Kidney glomerular epithelial cell (primary cell): Measurements from ENCODE around the gene DOCK1.
A peak's percentile ranks its signal among the peaks of the same experiment; 100 is the strongest.
"Not testable (repeated sequence)": the region's sequence is repeated elsewhere in the genome, so short reads cannot be mapped to it uniquely, and the experiment has no call there.

Experiments used
- DNase-seq: peaks from one replicate; lab custom pipeline; 2025; lab: John Stamatoyannopoulos, UW

Gene DOCK1

DNA sequence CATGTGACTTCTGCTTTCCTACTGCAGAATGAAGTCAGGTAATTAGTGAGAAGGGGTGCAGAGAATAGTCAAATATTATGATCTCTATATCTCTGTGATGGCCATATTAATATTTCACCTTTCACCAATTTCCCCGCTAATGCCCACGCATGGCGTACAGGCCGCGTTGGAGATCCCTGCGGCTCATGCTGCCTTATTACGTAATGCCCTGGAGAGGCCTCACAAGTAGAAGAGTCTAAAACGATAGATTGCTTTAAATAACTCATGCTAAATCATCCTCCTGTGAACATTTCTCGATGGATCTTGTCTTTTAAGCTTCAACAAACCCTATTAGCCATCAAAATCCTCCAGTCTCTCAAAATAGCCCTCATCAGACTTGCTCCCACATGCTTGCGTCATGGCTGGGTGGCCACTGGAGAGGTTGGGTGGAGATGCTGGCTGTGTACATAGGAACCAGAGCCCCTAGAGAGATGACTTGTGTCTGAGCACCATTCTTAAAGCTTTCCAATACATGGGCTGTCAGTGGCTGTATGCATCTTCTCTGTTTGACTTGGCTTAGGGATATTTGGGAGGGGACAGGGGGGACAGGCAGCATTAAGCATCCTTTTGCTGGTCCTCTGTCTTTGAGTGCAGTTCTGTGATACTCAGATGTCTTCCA lies 370.7 kb downstream of the DOCK1 start:
- DNase-seq, result no peak

- no peak for DNase-seq
Observed at GRCh38 chr10:127276794-127277462, 371.7 kb downstream of the DOCK1 start.

GRCh38 chr10:127278001-127278400 lies 372.8 kb downstream of the DOCK1 start:
- peak; percentile 92 for DNase-seq

GRCh38 chr10:127279334-127279774 lies 374.1 kb downstream of the DOCK1 start:
- DNase-seq, result peak; percentile 55

- no peak for DNase-seq
Observed at GRCh38 chr10:127280446-127280845, 375.2 kb downstream of the DOCK1 start.

DNA sequence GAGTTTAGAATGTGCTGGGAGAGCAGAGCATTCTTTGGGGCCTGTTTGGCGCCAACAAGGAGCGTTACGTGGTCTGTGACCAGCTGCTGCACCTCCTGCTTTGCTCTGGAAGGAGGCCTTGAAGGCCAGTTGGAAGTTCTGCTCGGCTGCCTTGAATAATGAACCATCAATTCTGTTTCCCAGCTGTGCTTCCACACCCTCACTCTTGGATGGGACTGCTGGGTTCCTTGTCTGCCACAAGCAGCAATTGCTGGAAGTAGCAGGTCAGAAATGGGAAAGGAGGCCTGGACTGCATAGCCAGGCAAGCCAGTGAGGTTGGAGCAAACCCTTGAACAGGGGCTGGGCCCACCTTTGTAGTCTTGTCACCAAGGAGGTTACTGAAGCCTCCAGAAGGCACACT lies 377.8 kb downstream of the DOCK1 start:
- no peak for DNase-seq

- no peak for DNase-seq
Observed at GRCh38 chr10:127283576-127283975, 378.3 kb downstream of the DOCK1 start.

DNA sequence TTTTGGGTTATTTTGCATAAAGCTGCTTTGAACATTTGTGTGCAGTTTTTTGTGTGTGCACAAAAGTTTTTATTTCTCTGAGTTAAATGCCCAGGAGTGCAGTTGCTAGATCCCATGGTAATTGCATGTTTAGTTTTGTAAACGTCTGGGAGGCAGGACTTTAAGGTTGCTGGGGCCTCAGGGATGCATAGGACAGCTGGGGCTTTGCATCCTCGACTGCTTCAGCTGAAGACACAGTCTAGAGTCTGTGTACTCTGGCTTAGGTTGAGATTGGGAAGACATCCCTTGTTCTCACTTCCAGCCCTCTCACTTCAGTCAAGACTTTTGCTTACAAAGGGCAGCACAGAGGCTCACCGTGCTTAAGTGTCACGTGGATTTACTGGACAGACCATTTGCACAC lies 385.6 kb downstream of the DOCK1 start:
- DNase-seq, result no peak

- DNase-seq, result no peak
Observed at GRCh38 chr10:127291329-127291728, 386.1 kb downstream of the DOCK1 start.

- no peak for DNase-seq
Observed at GRCh38 chr10:127292888-127293287, 387.7 kb downstream of the DOCK1 start.

DNA sequence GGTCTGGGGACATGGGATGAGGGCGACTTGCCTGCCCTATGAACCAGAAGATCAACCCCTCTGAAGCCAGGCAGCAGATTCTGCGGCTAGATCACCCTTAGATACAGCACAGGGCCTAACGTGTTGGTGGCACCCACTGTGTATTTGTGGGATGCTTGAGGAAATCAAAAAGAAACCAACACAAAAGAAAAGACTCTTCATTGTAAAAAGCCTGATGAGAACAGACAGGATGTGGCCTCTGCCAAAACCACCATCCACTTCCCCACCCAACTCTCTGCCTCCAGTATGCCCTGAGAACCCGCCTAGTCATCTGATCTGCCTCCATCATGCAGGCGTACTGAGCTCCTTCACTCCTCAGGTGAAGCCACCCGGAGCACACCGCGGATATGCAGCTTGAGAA lies 388.4 kb downstream of the DOCK1 start:
- DNase-seq, result no peak

GRCh38 chr10:127296696-127297095 lies 391.5 kb downstream of the DOCK1 start:
- DNase-seq, result no peak

- DNase-seq, result no peak
Observed at GRCh38 chr10:127298381-127298780, 393.2 kb downstream of the DOCK1 start.

DNA sequence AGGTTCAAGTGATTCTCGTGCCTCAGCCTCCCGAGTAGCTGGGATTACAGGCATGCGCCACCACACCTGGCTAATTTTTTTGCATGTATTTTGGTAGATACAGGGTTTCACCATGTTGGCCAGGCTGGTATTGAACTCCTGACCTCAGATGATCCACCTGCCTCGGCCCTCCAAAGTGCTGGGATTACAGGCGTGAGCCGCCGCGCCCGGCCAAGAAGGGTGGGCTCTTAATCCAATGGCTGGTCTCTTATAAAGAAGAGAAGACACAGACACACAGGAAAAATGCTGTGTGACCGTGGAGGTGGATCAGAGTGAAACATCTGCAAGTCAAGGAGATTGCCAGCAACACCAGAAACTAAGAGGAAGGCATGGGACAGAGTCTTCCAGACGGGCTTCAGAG lies 394.0 kb downstream of the DOCK1 start:
- DNase-seq, result not testable (repeated sequence)

DNA sequence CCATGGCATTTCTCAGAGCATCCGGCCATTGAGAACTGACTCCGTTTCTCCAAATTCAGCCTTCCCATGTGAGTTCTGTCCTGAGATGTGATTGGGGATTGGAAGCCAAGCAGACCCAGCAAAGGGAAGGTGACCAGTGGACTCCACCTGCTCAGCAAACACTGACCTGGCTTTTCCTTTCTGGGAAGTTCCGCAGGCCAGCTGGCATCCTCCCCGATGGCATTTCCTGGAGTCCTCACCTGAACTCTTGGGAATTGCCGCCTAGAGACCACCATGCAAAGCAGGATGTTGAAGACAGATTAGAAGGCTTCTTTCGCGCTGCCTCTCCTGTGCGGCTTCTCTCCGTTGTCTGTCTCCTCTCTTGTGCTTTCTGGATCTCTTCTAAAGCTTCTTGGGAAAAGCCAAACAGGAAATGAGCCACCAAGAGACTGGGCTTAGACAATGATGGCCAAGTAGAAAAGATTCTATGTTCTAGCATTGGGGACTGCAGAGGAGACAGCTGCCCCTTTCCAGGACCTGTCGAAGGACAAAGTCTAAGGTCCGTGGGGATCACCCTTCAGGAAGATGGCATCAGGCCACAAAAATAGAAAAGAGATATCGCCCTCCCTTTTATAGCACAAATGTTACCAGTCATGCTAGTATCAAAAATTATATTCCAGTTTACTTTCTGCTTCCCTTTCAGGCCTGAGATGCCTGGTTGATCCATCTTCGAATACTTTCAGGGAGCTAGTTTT lies 394.9 kb downstream of the DOCK1 start:
- DNase-seq, result no peak

- DNase-seq, result no peak
Observed at GRCh38 chr10:127300868-127301321, 395.7 kb downstream of the DOCK1 start.

- no peak for DNase-seq
Observed at GRCh38 chr10:127302343-127302742, 397.1 kb downstream of the DOCK1 start.

GRCh38 chr10:127303105-127303504 lies 397.9 kb downstream of the DOCK1 start:
- DNase-seq, result no peak

DNA sequence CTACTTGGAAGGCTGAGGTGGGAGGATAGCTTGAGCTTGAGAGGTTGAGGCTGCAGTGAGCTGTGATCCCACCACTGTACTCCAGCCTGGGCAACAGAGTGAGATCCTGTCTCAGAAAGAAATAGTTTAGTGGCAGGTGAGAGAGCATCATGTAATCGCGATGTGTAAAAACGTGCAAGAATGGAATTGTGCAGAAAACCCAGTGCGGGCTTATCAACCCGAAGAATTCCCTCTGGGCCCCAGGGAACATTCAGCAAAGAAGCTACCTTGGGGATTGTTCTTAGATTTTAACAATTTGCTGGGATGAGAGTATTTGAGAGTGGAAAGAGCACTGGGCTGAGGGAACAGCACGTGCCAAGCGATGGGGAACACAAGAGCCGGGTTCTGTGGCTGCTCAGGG lies 398.5 kb downstream of the DOCK1 start:
- DNase-seq, result no peak

DNA sequence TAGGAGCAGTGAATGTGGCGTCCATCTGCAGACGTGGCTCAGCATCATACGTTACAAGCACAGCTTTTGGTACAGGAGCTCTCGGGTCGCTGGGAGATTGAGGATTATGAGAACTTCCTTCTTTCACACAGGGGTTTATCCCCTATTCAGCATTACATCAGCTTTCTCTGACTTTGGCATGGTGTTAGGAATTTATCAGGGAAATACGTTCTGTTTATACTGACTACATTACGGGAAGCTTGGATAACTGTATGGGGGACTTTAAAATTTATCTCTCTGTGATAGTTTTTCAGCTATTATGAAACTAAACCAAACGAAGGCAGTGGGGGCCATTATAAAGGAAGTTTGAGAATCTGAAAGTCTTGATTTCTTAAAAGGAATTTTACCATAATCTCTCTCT lies 401.3 kb downstream of the DOCK1 start:
- DNase-seq, result no peak

DNA sequence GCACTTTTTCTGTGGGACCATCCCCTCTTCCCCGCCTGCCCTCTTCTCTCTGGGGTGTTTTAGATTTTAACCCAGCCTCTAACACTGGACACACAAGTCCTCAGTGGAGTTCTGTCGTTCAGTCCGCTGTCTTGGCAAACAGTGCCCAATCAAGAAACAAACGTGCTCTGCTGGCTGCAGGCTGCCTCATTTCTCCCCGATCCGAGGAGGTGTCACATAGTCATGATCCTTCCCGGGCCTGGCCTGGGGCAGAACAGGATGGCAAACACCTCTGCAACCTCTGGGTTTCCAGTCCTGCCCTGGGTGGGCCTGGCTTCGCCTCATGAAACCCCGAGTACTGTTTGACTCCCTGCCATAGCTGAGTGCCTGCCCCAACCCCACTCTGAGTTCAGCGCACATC lies 402.1 kb downstream of the DOCK1 start:
- DNase-seq, result no peak

- DNase-seq, result no peak
Observed at GRCh38 chr10:127308031-127308430, 402.8 kb downstream of the DOCK1 start.

- not testable (repeated sequence) for DNase-seq
Observed at GRCh38 chr10:127309619-127310018, 404.4 kb downstream of the DOCK1 start.
